Fibroblast of lung (primary cell): ENCODE data around the gene C5orf34.
"Not testable (repeated sequence)": the region's sequence is repeated elsewhere in the genome, so short reads cannot be mapped to it uniquely, and the experiment has no call there.

Source experiments
- EZH2 ChIP-seq: IDR thresholded peaks from 2 replicates; pipeline ENCODE4 v1.5.1; 2012; ENCODE audit warnings: low read length, control low read depth, mild to moderate bottlenecking; ENCODE audit errors: missing control alignments
- TF ChIP-seq, protein P1 (sequence below), 2 donors: IDR thresholded peaks in 1 of 2; conservative IDR thresholded peaks in 1 of 2; 1 replicate in 1 of 2; 2 replicates in 1 of 2; pipeline ENCODE4 v1.5.1; 2011 to 2012; ENCODE audit warnings: low read length in 2 of 2, control low read depth in 1 of 2, inconsistent platforms in 1 of 2, low read depth in 1 of 2, mild to moderate bottlenecking in 1 of 2

DNA sequence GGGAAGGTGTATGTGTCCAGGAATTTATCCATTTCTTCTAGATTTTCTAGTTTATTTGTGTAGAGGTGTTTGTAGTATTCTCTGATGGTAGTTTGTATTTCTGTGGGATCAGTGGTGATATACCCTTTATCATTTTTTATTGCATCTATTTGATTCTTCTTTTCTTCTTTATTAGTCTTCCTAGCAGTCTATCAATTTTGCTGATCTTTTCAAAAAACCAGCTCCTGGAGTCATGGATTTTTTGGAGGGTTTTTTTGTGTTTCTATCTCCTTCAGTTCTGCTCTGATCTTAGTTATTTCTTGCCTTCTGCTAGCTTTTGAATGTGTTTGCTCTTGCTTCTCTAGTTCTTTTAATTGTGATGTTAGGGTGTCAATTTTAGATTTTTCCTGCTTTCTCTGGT, 73.4 kb downstream of the C5orf34 start:
- TF ChIP-seq, protein P1, sequence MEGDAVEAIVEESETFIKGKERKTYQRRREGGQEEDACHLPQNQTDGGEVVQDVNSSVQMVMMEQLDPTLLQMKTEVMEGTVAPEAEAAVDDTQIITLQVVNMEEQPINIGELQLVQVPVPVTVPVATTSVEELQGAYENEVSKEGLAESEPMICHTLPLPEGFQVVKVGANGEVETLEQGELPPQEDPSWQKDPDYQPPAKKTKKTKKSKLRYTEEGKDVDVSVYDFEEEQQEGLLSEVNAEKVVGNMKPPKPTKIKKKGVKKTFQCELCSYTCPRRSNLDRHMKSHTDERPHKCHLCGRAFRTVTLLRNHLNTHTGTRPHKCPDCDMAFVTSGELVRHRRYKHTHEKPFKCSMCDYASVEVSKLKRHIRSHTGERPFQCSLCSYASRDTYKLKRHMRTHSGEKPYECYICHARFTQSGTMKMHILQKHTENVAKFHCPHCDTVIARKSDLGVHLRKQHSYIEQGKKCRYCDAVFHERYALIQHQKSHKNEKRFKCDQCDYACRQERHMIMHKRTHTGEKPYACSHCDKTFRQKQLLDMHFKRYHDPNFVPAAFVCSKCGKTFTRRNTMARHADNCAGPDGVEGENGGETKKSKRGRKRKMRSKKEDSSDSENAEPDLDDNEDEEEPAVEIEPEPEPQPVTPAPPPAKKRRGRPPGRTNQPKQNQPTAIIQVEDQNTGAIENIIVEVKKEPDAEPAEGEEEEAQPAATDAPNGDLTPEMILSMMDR (conservative IDR thresholded peaks at IDR 0.05 in 1 of 2, IDR thresholded peaks at IDR 0.05 in 1 of 2; ENCODE audit: low read depth in 1 of 2, low read length in 2 of 2) = not testable (repeated sequence)
- TF ChIP-seq EZH2 = not testable (repeated sequence)
